HG03521 (cell line): ENCODE data around the gene POR.
A peak's percentile ranks its signal among the peaks of the same experiment; 100 is the strongest.

ENCODE experiments used
- ATAC-seq: cut with Tn5 transposase; IDR thresholded peaks from one replicate; pipeline ENCODE4 v1.9.1; 2021; ENCODE audit warnings: mild to moderate bottlenecking, moderate library complexity; ENCODE audit not compliant: unreplicated experiment

Gene POR

GRCh38 chr7:75915416-75916156 lies 631 bp downstream of the POR start:
- no peak for ATAC-seq

DNA sequence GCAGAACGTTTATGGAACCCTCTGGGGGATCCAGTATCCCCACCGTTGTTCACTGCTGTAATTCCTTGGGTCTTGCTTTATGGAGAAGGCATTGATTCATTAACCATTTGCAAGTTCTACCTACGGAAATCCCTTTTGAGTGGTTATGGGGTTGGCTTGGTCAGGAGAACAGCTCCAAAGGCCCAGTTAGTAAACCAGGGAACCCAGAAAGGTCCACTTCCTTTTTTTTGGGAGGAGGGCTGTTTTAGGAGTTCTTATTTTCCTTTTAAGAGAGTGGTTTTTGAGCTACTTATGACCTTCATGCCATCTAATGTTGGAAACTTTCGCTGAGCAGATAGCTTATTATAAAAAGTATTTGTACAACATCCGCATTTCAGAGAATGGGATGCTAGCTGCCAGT lies 1.3 kb downstream of the POR start:
- no peak for ATAC-seq

DNA sequence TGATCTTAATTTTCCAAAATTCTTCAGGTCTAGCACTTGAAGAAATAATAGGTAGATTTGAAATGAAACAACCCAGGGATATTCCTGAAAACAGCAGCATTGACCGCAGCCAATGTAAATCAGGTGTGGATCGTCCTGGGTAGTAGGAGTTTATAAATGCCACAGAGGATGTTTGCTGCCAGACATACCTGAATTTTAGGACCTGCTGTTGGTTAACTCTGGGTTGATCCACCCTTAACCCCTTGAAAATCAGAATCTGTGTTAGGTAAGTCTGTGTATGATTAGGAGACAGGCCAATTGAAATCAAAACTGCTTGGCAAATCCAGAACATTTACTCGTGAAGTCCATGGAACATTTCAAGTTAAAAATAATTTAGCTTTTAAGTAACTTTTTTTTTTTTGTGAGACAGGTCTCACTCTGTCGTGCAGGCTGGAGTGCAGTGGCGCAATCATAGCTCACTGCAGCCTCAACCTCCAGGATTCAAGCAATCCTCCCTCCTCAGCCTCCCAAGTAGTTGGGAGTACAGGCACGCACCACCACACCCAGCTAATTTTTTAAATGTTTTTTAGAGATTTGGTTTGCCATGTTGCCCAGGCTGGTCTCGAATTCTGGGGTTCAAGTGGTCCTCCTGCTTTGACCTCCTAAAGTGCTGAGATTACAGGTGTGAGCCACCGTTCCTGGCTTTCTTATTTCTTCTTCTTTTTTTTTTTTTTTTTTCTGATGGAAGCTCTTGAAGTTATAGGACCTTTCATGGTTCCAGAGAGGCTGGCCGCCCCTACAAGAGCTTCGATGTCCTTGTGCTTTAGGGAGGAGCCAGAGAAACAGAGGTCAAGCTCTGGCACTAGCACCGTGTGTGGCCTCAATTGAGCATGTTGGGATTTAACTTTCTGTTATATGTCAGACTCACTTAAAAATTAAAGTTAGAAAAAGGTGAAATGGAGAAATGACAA lies 2.0 kb downstream of the POR start:
- ATAC-seq: no peak

- ATAC-seq: no peak
These were observed 5.6 kb downstream of the POR start for GRCh38 chr7:75920431-75921161.

DNA sequence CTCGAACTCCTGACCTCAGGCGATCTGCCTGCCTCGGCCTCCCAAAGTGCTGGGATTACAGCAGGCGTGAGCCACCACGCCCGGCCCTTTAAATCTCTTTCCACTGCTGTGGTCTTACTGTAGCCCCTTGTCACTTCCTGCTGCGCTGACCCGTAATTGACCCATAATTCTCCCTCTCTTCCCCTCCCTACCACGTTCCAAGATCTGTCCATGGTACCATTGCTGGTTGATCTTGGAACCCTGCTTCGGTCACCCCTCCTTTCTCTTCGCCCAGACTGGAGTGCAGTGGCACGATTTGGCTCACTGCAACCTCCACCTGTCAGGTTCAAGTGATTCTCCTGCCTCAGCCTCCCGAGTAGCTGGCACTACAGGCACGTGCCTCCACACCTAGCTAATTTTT lies 6.5 kb downstream of the POR start:
- ATAC-seq: no peak

DNA sequence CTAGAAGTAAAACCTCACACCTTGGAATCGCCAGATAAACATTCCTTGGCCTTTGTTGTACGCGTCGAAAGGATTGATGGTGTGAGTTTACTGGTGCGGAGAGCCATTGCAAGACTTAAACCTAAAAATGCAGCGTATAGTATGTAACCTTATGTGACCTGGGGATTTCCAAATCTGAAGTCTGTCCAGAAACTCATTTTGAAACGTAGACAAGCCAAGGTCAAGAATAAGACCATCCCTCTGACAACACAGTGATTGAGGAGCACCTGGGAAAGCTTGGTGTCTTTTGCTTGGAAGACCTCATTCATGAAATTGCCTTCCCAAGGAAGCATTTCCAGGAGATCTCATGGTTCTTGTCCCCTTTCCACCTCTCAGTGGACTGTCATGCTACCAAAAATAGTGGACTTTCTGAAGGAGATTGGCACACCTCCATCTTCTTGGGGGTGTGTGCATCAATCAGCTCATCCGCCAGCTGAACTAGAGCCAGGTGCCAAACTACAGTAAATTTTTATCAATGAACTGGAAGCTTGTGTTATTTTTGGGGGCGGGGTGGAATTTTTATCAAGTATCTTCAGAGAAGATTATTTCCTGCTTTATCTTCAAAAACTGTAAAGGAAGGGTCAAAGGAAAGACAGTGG lies 8.1 kb downstream of the POR start:
- ATAC-seq: no peak

GRCh38 chr7:75924256-75924655 lies 9.3 kb downstream of the POR start:
- no peak for ATAC-seq

DNA sequence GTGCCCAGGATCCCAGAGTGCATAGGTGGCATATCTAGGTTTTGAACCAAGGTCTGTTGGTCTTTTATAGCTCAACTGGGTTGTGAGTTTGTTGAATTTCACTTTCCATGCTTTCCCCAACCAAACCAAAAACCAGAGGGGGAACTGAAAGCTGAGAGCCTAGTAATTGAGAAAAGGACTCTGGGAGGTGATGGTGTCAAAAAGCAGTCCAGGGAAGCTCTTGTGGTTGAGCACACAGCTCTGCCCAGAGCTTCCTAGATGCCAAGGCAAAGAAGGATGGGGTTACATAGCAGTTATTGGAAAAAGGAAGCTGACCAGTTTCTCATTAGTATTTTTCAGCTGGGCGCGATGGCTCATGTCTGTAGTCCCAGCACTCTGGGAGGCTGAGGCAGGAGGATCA lies 9.9 kb downstream of the POR start:
- no peak for ATAC-seq

- no peak for ATAC-seq
These were observed 10.9 kb downstream of the POR start for GRCh38 chr7:75925717-75926435.

DNA sequence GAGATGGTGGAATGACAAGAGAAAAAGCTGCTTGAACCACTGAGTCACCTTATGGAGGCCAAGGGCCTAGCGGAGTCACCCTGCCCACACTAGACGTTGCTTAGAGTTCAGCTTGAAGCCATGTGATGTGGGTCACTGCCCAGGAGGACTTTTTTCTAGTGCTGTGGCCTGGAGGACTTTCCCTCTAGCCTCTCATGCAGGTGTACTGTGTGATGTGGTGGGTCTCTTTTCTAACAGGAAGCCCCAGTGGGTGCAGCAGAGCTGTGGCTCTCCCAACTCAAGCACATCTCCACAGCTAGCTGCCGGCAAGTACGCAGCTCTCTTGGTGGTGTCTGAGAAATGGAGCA lies 13.6 kb downstream of the POR start:
- ATAC-seq: peak; percentile 70

DNA sequence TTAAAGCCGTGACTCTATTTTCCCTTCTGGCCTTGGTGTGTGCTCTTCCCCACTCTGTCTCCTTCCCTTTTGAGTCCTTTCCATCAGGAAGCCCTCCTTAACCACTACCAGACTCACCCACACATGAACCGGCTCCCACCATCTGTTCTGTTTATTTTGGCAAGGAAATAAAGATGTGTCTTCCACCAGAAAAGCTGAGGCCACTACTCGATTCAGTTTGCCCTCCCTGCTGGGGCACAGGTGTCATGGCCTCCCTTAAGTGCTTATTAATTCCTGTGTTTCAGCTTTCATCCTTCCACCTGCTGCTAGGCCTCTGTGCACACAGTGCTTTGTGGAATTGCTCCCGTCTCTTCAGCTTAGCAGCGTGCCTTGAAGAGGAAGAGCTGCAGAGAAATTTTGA lies 16.7 kb downstream of the POR start:
- no peak for ATAC-seq

DNA sequence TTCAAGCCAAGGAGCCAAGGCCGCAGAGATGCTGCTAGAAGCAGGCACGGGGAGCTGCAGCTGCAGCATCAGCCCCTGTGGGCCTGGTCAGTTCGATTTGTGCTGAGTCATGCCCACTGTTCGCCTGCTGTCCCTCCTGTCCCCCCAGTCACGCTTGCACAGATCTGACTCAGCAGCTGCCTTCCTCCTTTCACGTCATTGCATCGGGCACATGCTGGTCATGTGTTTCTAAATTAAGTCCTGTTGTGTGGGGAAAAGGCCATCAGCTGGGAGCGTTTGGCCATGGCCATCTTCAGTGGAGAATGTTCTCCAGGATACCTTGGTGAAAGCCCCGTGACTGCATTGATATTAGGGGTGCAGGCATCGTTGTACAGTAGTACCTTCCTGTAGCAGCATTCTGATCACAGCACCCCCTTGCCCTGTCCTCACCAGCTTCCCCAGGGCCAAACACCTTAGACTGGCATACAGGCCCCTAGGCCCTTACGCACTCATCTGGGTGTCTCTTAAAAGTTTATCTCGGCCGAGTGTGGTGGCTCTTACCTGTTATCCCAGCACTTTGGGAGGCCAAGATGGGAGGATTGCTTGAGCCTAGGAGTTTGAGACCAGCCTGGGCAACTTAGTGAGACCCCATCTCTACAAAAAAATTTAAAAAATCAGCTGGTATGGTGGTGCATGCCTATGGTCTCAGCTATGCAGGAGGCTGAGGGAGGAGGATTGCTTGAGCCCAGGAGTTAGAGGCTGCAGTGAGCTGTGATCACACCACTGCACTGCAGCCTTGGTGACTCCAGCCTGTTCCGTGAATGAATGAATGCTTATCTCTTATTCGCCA lies 23.2 kb downstream of the POR start:
- no peak for ATAC-seq

DNA sequence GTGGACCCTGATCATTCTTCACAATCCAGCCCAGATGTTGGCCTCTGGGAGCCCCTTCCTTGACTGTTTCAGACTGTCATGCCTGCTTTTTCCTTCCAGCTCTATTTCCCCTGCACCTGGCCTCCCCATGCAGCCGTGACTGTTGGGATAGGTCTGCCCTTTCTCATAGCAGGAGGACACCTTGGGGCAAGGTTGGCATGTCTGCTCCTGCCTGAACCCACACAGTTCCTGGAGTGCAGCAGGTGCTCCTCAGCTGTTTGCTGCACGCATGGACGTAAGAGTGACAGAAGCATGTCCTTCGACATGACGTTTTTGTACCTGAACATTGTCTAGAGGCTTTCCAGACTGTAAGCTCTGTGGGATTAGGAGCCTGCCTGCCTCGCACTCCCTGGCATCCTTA lies 24.0 kb downstream of the POR start:
- no peak for ATAC-seq

- ATAC-seq: no peak
These were observed 28.9 kb downstream of the POR start for GRCh38 chr7:75943864-75944263.

- ATAC-seq: no peak
These were observed 29.6 kb downstream of the POR start for GRCh38 chr7:75944507-75944906.

- no peak for ATAC-seq
These were observed 30.6 kb downstream of the POR start for GRCh38 chr7:75945297-75946168.

DNA sequence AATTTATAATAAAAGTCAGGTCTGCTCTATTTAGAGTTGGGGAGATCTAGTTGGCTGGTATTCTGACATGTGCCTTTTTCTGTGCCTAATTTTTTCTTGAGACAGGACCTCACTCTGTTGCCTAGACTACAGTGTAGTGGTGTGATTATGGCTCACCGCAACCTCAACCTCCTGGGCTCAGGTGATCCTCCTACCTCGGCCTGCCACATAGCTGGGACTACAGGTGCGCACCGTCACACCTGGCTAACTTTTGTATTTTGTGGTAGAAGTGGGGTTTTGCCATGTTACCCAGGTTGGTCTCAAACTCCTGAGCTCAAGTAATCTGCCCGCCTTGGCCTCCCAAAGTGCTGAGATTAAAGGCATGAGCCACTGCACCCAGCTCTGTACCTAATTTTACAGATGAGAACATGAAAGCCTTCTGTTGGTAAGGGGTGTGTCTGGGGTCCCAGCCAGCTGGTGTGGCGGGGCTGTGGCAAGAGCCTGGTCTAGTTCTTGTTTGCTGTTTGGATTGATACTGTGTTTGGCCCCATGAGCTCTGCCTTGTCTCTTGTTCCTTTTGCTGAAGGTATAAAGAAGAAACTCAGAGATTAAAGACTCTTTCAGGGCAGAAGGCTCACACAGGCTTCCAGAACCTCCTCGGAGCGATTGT lies 31.4 kb downstream of the POR start:
- ATAC-seq: no peak

DNA sequence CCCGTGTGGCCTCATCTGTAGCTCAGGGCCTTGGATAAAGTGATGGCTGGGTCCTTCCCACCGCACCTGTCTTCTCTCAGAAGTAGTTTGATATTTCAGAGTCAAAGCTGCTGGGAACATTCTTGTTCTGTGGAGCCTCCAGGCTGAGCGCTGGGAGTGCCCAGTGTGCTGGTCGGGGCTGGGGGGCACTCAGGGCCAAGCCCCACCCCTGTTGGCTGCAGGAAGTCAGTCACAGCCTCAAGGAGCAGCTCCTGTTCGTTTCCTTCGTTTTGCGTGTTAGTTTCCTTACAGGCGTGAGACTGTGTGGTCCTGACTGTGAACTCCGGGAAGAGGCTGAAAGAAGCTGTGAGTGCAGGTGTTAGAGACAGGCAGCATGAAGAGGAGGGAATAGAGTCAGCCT lies 33.2 kb downstream of the POR start:
- no peak for ATAC-seq
